Activated CD4-positive, alpha-beta T cell treated with anti-CD3 and anti-CD28 coated beads, Interleukin-2, Interleukin-4, amounts not matched to agents 100 ng/mL and 50 ng/mL, durations not matched to agents 16 hours and 8 hours (primary cell): ENCODE results near the gene SCG2.
A peak's percentile ranks its signal among the peaks of the same experiment; 100 is the strongest.

ENCODE experiments used
- DNase-seq: peaks from one replicate; pipeline ENCODE4 v3.0.0-alpha.2; 2020; ENCODE audit warnings: low spot score

SCG2 gene

DNA sequence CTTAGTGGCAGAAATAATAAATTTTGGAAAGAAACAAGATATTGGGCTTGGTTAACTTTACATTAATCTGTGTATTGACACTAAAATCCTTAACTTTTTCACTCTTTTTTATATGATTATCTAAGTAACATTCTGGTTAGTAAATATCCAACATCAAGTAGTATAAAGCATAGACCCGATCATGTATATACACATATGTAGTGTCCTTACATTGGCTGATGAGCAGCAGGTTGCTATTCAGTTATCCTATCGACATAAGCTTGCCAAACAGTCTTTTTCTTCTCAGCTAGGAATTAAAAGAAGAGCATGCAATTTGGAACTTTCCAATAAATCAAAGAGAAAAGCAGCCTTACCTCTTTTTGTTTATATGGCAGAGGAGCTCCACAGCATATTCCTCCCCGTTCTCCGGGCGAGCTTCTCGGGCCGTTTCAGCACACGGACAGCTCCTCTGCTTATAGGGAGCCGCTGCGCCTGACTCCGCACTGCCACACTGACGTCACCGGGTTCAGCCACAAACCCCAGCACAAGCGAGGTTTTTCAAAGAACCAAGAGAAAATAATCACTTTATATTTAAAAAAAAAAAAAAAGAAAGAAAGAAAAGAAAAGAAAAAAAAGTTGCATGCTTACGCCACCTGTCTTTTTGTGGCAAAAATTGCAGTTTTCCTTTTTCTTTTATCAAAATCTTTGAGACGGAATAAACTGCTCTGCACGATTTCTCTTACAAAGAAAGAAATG, at the start of gene SCG2:
Gene SCG2 (minus strand): TSS at position 430 of the 735 bp plus-strand sequence. CDS start 3,079 bp downstream, outside the sequence.
- peak; percentile 26 for DNase-seq

- no peak for DNase-seq
Observed at GRCh38 chr2:223649554-223650533, 47.7 kb upstream of the SCG2 start.

GRCh38 chr2:223648755-223649154, 46.6 kb upstream of the SCG2 start:
- DNase-seq: no peak

DNA sequence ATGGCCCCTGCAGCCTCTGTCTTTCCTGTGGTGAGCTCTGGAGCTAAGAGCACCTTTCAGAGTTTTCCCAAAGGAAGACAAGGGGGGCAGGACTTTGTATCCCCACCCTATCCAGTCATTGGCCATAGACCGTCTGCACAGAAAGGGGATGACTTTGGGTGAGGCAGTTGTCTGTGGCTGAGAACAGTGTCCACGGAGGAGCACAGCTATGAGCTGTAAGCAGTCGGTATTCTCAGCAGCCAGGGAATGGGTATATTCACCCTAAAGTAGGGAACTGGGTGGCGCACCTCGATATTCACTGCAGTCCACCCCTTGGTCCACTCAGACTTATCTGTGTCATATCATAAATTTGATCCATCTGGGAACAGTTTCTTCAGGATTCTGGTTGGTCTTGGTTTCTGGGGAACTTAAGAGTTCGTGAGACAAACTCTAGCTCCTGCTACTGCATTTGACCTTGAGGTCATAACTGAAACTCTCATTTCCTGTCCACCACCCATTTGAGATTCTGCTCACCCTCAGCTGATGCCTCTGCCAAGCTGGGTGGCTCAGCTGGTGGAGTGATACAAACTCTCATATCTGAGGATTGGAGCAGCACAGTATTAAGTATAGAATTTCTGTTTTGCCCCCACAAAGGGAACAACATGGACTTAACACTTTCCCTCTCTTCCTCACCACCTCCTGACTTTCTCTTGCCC, 45.2 kb upstream of the SCG2 start:
- DNase-seq: no peak

DNA sequence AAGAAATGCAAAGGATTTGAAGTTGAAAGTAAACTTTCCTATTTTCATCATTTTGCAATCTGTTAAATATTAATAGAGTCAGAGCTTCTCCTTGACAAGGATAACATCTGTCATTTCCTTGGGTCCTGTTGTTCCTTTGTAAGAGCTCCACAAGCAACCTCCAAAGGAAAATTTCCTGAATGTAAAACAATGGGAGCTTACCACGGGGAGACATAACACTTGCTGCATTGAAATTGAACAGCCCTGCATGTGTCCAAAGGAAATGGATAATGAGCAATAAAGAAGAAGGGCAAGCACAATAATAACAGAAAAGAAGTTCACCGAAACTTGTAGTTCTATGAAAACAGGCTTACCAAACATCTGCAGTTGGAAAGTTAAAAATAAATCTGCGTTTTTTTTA, 42.0 kb upstream of the SCG2 start:
- DNase-seq: no peak

DNA sequence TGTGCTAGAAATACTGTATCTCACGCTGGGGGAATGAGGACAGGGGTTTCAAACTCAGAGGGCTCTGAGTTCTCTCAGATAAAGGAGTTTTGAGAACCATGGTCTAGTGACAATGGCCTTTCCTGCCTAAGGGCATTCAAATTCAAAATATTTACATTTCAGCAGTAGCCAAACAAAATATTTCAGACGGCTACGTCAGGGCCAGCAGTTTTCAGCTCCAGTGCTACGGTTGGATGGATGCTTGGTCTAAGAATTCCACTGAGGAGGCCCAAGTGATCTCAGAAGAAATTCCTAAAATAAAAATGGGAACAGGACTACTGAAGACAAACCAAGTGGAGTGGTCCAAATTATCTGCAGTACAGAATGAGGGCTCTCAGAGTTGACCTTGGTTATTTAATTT, 41.1 kb upstream of the SCG2 start:
- DNase-seq: no peak

DNA sequence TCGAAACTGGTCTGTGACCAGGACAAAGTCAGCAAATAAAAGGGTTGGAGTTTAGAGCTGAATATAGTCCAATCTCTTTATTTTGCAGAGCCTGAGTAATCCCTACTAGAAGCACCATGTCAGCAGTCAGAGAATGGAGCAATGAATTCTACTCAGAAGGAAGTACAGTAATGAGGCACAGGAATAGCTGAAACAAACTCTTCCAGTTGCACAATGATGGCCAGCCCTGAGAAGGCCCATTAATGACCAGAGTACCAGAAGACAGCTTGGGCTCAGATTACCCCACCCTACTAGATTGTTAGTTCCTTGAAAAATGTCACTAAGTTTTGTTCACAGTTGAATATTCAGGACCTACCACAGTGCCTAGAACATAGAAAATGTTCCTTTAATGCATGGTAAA, 40.3 kb upstream of the SCG2 start:
- no peak for DNase-seq

DNA sequence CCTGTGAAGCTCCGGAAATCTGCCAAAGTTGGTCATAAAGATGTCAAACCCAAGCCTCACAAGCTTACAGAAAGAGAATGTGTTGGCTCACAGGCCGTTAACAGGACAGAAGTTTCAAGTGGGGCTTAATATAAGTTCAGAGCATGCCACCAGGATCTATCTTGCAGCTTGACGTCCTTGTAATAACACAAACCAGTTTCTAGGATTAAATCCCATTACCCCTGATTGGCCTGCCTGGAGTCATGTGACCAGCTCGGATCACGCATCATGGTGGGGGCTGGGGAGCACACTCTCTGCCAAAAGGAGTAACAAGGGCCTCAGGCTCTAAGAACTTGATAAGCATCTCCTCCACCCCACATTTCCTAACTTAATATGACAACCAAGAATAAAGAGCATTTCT, 38.9 kb upstream of the SCG2 start:
- no peak for DNase-seq

DNA sequence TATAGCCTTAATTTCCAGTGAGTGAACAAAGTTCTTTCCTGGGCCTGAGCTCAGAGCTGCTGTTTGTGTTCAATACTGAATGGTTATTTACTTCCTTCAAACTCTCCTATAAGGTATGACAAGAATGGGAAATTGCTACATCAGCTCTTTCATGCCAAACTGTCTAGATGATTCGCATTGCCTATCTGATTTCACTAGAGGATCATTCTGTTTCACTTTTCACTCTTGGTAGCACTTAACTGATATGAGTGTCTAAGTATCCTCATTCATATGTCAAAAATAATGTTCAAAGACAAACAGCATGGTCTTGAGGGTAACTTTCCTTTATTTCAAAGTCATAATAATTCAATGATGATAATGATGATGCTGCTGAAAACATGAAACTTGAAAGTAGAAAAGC, 32.9 kb upstream of the SCG2 start:
- DNase-seq: no peak

GRCh38 chr2:223634238-223634637, 32.1 kb upstream of the SCG2 start:
- DNase-seq: no peak

GRCh38 chr2:223633656-223634055, 31.5 kb upstream of the SCG2 start:
- no peak for DNase-seq

- DNase-seq: no peak
Observed at GRCh38 chr2:223632826-223633225, 30.7 kb upstream of the SCG2 start.

GRCh38 chr2:223626716-223627115, 24.6 kb upstream of the SCG2 start:
- no peak for DNase-seq

GRCh38 chr2:223625652-223626051, 23.5 kb upstream of the SCG2 start:
- DNase-seq: no peak

DNA sequence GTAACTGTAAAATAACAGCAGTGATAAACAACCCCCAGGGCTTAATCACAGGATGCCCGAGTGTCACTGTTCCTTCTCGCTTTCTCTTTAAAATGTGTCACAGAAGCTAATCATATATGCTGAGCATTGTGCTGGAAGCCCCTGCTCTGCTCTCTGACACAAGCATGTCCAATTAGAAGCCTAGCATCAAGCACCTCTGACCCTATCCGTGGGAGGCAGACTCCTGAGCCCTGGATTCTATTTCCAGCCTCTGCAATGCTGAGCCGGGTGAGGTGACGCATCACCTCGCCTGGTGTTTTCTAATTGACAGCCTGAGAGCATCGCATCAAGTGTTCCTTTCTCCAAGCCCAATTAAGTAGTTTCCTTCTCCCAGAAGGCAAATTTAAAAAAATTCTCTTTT, 19.7 kb upstream of the SCG2 start:
- DNase-seq: no peak

GRCh38 chr2:223619486-223620129, 17.4 kb upstream of the SCG2 start:
- DNase-seq: no peak

DNA sequence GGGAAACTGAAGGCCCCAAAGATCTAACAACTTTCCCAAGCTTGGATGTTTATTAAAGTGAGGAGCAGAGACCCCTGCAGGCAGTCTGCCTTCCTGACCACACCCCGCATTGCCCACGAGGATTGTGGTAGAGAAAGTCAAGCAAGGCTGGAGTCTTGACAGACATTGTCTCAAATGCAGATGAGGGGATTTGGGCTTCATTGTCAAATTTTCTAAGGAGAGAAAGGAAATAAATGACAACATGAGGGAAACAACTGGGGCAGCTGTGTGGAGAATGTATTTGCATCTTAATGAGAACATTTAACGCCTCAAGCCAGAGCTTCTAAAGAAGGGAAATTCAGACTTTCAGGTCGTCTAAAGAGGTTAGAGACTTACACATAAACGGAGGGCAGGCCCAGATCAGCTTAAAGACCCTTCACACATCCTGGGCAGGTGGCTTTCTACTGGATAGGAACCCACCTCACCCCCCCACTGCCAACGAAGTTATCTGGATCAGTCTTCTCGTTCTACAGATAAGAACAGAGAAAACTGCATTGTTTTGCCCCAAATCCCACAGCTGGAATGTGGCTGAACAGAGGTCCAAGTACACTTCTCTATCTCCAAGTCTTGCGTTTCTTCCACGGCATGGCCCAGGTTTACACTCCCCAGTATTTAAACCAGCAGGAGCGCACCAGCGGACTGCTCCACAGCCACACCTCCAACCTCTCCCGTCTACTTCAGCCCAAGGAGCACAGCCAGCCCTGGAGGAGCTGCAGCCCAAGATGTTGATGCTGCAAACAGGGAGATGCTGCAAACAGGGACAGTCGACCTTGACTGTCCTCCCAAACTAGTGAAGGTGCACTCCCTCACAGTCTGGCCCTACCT, 16.2 kb upstream of the SCG2 start:
- no peak for DNase-seq

- no peak for DNase-seq
Observed at GRCh38 chr2:223614534-223614933, 12.4 kb upstream of the SCG2 start.

DNA sequence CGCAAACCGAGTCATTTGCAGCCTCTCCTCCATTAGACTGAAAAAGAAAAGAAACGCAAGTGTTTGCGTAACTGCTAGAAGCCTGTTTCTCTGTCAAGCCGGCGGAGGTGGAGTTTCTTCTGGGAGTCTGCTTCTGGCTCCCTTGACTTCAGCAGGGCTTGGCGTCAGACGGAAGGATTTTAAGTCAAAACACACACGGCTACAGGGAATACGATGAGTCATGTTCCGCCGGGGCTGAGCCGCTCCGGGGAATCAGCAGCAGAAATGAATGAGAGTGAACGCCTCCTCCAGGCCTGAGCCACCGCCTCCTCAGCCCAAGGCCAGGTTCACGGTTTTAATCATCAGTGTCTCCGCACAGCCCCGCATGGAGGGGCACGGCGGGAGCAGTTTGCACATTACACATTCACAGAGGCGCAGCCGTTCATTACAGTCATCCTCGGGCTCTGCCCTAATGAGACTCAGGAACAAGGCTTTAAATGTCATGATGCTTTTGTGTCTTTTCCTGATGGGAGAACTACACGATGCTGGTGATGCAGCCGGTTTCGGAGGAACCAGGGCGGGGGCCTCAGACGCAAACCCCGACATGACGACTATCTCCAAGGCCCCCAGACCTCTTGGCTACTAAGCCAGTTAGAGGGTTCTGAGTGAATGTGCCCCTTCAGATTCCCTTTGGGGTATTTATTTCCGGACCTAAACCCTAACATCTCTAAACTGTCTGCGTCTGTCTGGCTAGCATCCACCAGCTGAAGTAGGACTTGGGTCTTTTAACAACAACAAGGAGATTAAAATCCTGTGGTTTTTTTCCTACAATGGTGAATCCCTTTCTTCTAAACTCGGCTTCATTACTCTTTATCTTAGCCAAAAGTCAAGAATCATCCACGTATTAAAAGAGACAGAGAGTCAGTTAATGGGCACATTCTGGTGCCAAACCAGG, 11.1 kb upstream of the SCG2 start:
- no peak for DNase-seq

DNA sequence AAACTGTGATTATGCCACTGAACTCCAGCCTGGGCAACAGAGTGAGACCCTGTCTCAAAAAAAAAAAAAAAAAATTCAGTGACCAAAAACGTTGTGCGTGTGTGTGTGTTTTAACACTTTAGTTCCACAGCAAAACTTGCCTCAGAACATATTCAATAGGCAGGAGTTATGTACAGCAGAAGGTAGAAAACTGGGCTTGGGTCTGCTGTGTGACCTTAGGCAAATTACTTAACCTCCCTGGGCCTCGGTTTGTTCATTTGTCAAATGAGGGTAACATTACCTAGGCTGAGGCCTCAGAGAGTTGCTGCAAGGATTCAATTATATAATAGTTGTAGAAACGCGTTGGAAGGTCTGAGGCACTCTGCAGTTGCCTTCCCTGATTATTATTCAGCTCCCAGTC, 10.3 kb upstream of the SCG2 start:
- DNase-seq: no peak
